Tibial artery (tissue), 4 donors: ENCODE results near the gene LHX5.
A peak's percentile ranks its signal among the peaks of the same experiment; 100 is the strongest.

Experiments used
- DNase-seq, 2 donors: peaks; one replicate each; pipeline ENCODE4 v3.0.0-alpha.2; 2019
- H3K27ac ChIP-seq, 2 donors: fragments of 200-600 bp; sonication (generic) in 1 of 2; 1 replicate in 1 of 2; 2 replicates in 1 of 2; pipeline ENCODE4 v1.5.1; 2018 to 2019; ENCODE audit warnings: mild to moderate bottlenecking in 1 of 2
- H3K27me3 ChIP-seq, 2 donors: fragments of 200-600 bp; sonication (generic) in 1 of 2; one replicate each; pipeline versions ENCODE4 v1.5.1 to v1.6.0; 2016 to 2019
- H3K36me3 ChIP-seq, 3 donors: fragments of 200-600 bp; sonication (generic) in 2 of 3; one replicate each; pipeline ENCODE4 v1.5.1; 2016 to 2019; ENCODE audit warnings: mild to moderate bottlenecking in 2 of 3
- H3K4me1 ChIP-seq, 4 donors: fragments of 200-600 bp; sonication (generic) in 2 of 4; 1 replicate in 3 of 4; 2 replicates in 1 of 4; pipeline ENCODE4 v1.5.1; 2016 to 2019
- H3K4me3 ChIP-seq, 2 donors: fragments of 200-600 bp; sonication (generic) in 1 of 2; 1 replicate in 1 of 2; 2 replicates in 1 of 2; pipeline ENCODE4 v1.5.1; 2018 to 2019; ENCODE audit warnings: mild to moderate bottlenecking in 2 of 2
- H3K9me3 ChIP-seq, 3 donors: fragments of 200-600 bp; sonication (generic) in 1 of 3; one replicate each; pipeline ENCODE4 v1.5.1; 2016 to 2019
- intact Hi-C: fragments of 100-400 bp; cut with DNase I; formaldehyde crosslinking; loops from one replicate; pipeline ENCODE4 v1.15.0; 2023; ENCODE audit warnings: low total_unique reads
- TF ChIP-seq, protein P1 (sequence below), 2 experiments: fragments of 200-600 bp in 1 of 2; fragments of 450-650 bp in 1 of 2; IDR thresholded peaks; one replicate each; pipeline ENCODE4 v1.5.1; 2017 to 2019; ENCODE audit warnings: antibody characterized with exemption in 2 of 2, mild to moderate bottlenecking in 1 of 2, moderate library complexity in 1 of 2

Gene LHX5

DNA sequence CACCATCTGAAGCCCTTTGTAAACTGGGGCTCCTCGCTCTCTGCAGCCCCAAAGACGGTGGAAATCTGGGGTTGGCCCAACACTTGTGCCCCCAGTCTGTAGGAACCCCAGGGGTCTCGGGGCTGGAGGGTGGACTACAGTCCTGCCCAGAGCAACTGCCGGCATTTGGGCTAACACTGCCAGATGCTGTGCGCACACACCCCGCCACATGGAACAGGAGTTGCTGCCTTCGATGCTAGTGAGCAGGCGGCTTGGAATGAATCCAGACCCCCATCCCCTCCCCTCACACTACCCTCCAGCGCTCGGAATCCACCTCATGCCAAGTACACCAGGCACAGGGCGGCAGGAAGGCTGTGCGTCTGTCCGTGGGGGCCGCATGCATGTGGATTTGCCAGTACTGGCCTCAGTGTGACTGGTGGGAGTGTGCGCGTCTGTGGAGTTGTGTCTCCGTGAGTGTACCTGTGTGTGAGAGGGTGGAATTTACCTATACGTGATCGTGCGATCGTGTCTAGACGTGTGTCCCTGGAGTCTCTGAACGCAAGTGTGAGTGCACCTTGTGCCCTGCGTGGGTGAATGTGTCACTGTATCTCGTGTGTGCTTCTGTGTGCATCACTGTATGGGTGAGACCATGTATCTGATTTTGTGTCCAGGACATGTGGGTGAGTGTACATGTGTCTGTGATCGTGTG lies 5.1 kb downstream of the LHX5 start:
- Histone ChIP-seq H3K36me3 (no peaks in the 10 kb centered on the region), H3K4me3 (peak overlapping the region in 1 of 2 donors; percentile 44), H3K4me1 (peaks cover 0 to 71% (median 57%) of the 10 kb centered on the region in 4 donors), H3K27ac (no peak overlapping the region), H3K9me3 (no peaks in the 10 kb centered on the region), H3K27me3 (peaks cover 10 to 100% of the 10 kb centered on the region in 2 donors)
- intact Hi-C loops: loop anchor here (5.0 kb wide), 1 partner anchor 446 kb away; no protein-coding TSS in a partner anchor
- DNase-seq: no peak
- TF ChIP-seq, protein P1, sequence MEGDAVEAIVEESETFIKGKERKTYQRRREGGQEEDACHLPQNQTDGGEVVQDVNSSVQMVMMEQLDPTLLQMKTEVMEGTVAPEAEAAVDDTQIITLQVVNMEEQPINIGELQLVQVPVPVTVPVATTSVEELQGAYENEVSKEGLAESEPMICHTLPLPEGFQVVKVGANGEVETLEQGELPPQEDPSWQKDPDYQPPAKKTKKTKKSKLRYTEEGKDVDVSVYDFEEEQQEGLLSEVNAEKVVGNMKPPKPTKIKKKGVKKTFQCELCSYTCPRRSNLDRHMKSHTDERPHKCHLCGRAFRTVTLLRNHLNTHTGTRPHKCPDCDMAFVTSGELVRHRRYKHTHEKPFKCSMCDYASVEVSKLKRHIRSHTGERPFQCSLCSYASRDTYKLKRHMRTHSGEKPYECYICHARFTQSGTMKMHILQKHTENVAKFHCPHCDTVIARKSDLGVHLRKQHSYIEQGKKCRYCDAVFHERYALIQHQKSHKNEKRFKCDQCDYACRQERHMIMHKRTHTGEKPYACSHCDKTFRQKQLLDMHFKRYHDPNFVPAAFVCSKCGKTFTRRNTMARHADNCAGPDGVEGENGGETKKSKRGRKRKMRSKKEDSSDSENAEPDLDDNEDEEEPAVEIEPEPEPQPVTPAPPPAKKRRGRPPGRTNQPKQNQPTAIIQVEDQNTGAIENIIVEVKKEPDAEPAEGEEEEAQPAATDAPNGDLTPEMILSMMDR (IDR thresholded peaks at IDR 0.05): no peak

DNA sequence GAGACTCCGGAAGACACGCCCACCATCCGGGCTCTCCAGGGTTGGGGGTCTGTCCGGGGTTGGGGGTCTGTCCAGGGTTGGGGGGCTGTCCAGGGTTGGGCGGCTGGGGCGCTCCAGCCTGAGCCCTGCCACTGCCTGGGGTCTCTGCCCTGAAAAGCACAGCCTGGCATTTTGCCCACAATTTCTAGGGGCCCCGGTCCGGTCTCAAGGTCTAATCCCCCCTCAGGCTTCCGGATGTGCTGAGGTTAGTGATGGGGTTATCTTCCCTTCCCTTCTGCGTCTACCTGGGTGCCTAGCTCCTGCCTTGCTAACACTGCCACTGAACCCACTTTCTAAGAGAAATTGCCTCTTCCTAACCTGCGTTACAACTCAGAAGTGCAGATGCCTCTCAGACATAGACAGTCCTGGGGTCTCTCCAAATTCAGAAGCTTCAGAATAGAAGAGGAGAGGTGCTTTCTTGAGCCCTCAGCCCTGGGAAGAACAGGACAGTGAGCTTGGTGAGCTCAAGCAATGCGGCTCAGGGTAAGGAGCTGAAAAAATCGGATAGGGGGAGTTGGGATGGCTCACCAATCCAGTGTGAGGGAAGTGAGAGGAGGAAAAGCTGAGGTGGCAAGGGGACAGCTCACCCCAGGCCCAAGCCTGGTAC lies 5.7 kb downstream of the LHX5 start:
- Histone ChIP-seq H3K4me1 (peaks cover 0 to 69% (median 53%) of the 10 kb centered on the region in 4 donors), H3K27ac (no peak overlapping the region), H3K4me3 (peak overlapping the region in 1 of 2 donors; percentile 41), H3K9me3 (no peaks in the 10 kb centered on the region), H3K36me3 (no peaks in the 10 kb centered on the region), H3K27me3 (peaks cover 10 to 100% of the 10 kb centered on the region in 2 donors)
- TF ChIP-seq, protein P1 (IDR thresholded peaks at IDR 0.05): no peak
- intact Hi-C loops: loop anchor here (5.0 kb wide), 1 partner anchor 446 kb away; no protein-coding TSS in a partner anchor
- DNase-seq: no peak

DNA sequence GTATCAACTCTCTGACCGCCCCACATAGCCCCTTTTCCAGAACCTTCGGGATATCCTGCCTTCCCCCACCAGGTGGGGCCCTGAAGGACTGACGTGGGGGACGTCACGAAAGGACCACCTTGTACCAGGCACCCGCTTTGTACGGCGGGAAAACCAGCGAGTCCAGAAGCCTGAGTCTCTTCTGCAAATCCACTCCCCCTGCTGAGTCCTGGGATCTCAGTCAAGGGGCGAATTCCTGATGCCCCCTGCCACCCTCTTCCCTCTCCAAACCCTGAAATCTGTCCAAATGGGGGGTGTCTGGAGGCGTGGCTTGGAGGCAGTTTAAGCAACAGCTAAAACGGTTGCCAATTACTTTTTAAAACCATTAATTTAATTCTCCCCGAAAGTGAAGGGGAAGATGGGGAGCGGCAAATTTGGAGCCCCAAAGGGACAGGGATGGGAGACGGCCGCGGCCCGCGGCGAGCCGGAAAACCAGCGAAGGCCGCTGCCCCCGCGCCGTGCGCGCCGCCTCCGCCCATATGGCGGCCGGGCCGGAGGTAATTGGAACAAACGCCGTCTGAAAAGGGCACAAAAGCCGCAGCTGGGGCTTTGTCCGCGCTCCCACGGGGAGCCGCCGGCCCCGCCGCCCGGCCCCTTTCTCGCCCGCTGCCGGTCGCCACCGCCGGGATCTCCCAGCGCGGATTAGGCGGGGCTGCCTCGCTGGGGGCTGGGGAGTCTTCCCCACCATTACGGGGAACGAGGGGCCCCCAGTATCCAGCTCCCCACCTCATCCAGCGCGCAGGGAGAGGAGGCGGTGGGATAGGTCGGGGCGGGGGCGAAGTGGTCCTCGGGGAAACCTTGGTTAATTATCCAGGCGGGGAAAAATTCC lies 6.6 kb downstream of the LHX5 start:
- H3K4me3 ChIP-seq: peak overlapping the region in 1 of 2 donors; percentile 41
- peaks cover 0 to 63% (median 52%) of the 10 kb centered on the region in 4 donors for H3K4me1 ChIP-seq
- H3K27ac ChIP-seq: no peak overlapping the region
- H3K27me3 ChIP-seq: peaks cover 10 to 96% of the 10 kb centered on the region in 2 donors
- TF ChIP-seq, protein P1 (IDR thresholded peaks at IDR 0.05): no peak
- H3K9me3 ChIP-seq: no peaks in the 10 kb centered on the region
- no peaks in the 10 kb centered on the region for H3K36me3 ChIP-seq
- DNase-seq: no peak
- intact Hi-C loops: loop anchor here (5.0 kb wide), 1 partner anchor 447 kb away; no protein-coding TSS in a partner anchor

DNA sequence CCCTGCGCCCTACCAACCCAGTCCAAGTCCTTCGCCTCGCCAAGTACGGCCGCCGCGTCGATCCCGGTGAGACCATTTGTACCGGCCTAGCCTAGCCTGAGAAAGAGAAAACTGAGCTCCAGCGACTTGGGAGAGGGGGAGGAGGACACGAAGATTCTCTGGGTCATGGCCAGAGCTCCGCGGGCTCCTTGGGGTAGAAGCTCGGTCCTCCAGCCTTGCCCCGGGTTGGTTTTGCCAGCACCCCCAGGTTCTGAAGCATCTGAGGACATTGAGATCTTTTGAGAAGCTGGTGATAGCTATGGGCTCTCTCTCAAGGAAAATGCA lies 7.3 kb downstream of the LHX5 start:
- H3K4me3 ChIP-seq: peak overlapping the region in 1 of 2 donors; percentile 41
- no peak overlapping the region for H3K27ac ChIP-seq
- TF ChIP-seq, protein P1 (IDR thresholded peaks at IDR 0.05): no peak
- intact Hi-C loops: no loop called here
- peaks cover 10 to 95% of the 10 kb centered on the region in 2 donors for H3K27me3 ChIP-seq
- H3K36me3 ChIP-seq: no peaks in the 10 kb centered on the region
- no peak for DNase-seq
- peaks cover 0 to 63% (median 52%) of the 10 kb centered on the region in 4 donors for H3K4me1 ChIP-seq
- no peaks in the 10 kb centered on the region for H3K9me3 ChIP-seq

DNA sequence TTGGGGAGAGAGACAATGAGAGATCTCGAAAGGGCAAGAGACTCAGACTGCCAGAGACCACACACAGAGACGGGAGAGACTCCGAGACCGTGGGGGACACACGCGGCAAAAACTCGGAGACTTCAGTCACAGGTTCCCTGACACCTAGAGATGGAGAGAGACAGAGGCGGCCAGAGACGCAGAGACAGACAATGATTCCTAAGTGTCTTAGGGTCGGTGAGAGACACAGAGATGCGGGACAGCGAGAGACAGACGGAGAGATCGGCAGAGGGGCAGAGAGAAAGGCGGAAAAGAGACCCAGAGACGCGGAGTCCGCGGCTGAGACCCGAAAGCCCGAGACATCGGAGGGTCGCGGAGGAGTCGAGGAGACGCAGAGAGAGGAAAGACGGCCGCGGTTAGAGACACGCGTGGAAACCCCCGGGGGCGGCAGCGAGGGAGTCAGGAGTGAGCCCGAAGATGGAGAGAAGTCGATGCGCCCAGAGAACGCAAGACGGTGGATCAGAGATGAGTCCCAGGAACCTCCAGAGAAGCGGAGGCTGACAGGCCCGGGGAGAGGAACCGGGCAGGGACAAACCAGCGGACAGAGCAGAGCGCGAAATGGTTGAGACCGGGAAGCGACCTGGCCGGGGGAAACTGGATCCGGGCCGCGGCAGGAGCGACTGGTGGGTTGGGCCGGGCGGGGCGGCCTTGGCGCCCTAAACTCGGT lies 7.8 kb downstream of the LHX5 start:
- Histone ChIP-seq H3K27me3 (peaks cover 10 to 95% of the 10 kb centered on the region in 2 donors), H3K9me3 (no peaks in the 10 kb centered on the region), H3K36me3 (no peaks in the 10 kb centered on the region), H3K4me3 (peak overlapping the region in 1 of 2 donors; percentile 41), H3K4me1 (peaks cover 0 to 63% (median 52%) of the 10 kb centered on the region in 4 donors), H3K27ac (no peak overlapping the region)
- DNase-seq: no peak
- intact Hi-C loops: no loop called here
- TF ChIP-seq, protein P1 (IDR thresholded peaks at IDR 0.05): no peak
